Stimulated activated CD4-positive, alpha-beta T cell treated with anti-CD3 and anti-CD28 coated beads, Interleukin-4, amount 100 ng/mL, for 24 hours (primary cell): Measurements from ENCODE around the gene HDGF.

ENCODE experiments used
- DNase-seq: peaks from one replicate; pipeline ENCODE4 v3.0.0-alpha.2; 2020

The HDGF gene

GRCh38 chr1:156693848-156694689, 57.4 kb downstream of the HDGF start:
- no peak for DNase-seq

DNA sequence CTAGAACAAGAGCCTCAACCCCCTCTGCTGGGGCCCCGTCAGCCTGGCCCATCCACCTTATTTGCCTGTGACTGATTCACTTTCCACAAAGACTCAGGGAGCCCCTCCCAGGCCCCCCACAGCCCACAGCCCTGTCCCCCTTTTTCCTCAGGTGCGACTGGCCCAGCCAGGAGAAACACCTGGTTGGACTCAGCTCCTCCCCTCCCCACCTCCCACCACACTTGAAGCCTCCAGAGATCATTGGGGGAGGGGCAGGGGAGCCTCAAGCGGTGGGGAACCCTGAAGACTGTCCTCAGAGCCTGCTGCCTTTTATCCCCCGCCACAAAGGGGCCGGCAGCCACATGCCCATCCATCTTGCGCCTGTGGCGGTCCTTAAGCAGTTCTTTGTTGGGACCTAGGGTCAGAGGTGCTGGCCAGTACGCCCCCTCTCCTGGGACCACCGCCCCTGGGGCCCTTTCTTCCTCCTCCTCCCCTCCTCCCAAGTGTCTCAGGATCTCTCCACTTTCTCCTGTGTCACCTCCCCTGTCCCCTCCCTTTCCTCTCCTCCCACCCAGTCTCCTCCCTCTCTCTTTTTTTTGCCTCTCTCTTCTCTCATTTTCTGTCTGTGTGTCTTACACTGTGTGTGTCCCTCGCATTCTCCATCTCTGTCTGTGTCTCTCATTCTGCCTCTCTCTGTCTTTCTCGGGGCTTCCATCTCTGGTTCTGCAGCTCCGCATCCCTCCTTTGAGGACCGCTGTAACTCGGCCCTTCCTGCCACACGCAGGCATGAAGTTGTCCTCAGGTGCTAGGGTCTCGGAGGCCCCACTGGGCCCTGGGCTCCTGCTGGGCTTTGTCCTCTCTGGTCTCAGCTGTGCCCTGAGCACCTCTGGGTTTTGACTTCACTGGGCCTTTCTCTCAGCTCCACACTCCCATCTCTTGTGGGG, 58.3 kb downstream of the HDGF start:
- no peak for DNase-seq

- DNase-seq: no peak
Measured at GRCh38 chr1:156692441-156692924, 59.0 kb downstream of the HDGF start.
